HG03097 (cell line): Measurements from ENCODE around the gene NOD1.
"Not testable (repeated sequence)": the region's sequence is repeated elsewhere in the genome, so short reads cannot be mapped to it uniquely, and the experiment has no call there.

Experiments used
- ATAC-seq: cut with Tn5 transposase; IDR thresholded peaks from one replicate; pipeline ENCODE4 v1.9.1; 2021; ENCODE audit not compliant: unreplicated experiment, low FRiP score

NOD1 gene, protein sequence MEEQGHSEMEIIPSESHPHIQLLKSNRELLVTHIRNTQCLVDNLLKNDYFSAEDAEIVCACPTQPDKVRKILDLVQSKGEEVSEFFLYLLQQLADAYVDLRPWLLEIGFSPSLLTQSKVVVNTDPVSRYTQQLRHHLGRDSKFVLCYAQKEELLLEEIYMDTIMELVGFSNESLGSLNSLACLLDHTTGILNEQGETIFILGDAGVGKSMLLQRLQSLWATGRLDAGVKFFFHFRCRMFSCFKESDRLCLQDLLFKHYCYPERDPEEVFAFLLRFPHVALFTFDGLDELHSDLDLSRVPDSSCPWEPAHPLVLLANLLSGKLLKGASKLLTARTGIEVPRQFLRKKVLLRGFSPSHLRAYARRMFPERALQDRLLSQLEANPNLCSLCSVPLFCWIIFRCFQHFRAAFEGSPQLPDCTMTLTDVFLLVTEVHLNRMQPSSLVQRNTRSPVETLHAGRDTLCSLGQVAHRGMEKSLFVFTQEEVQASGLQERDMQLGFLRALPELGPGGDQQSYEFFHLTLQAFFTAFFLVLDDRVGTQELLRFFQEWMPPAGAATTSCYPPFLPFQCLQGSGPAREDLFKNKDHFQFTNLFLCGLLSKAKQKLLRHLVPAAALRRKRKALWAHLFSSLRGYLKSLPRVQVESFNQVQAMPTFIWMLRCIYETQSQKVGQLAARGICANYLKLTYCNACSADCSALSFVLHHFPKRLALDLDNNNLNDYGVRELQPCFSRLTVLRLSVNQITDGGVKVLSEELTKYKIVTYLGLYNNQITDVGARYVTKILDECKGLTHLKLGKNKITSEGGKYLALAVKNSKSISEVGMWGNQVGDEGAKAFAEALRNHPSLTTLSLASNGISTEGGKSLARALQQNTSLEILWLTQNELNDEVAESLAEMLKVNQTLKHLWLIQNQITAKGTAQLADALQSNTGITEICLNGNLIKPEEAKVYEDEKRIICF

DNA sequence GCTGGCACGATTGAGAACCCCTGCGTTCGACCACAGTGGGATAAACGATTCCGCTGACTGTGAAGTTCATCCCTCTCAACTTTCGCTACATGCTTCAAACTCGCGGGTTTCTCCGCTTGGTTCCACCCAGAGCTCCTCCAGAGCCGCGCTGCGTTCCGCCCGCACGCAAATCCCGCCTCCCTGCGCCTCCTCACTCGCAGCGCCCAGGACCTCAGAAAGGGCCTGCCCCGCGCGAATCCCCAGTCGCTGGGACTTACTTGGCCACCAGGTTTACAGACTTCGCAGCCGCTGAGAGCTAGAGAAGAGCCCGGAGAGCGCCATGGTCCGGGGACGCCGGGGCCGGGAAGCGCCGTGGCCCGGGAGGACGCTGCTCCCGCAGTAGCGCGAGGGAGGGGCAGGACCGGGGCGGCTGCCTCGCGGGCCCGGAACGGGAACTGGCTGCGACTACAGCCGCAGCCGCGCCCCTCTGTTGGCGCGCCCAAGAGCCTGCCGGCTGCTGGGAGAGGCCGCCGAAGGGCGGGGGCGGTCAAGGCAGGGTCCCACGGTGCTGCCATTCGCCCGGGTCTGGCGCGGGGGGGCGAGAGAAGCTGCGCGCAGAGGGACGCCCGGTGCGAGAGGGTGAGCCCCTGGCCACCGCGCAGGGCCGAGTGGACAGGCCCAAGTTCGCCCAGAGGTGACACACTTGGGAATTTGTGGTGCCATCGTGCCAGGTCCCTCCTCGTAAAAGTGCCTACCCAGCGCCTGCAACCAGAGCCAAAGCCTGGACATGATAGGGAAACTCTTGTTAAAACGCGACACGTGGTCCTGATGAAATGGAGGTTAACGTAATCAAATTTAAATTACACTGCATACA lies at the start of gene NOD1:
Gene NOD1, minus strand, starts transcription at position 436 of the 853 bp plus-strand sequence. CDS start 21,863 bp downstream, outside the sequence.
- ATAC-seq = peak; percentile 94

DNA sequence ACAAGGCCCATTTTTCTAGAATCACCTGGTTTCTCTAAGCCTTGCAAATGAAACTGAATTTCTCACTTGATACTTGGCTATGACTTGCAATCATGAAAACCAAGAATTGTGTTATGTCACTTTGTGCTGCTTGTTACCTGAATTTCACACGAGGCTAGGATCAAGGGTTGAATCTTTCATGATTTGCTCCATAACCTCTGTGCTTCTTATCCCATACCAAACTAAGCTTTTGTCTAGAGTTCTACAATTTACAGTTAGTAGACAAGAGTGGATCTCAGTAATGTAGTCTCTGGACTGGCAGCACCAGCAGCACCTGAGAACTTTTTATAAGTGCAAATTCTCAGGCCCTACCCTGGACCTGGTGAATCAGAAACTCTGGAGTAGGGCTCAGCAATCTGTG lies 48.7 kb upstream of the NOD1 start:
- not testable (repeated sequence) for ATAC-seq

DNA sequence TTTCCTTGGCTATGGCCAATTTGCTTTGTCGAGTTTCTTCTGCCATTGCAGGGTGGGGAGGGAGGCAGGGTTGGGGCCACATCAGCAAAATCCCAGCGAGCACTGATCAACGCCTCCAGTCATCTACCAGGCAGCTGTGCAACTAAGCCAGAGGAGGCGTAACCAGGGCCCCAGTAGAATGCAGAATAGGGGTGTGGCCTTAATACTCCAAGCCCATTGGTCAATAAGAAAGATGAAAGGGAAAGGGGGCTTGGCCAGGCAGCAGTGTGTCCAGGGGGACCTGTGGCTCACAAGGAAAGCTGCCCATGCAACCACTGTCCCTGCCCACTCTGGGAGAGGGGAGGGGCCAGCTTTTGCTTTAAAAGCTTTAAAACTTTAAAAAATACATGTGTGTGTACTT lies 47.6 kb upstream of the NOD1 start:
- no peak for ATAC-seq

DNA sequence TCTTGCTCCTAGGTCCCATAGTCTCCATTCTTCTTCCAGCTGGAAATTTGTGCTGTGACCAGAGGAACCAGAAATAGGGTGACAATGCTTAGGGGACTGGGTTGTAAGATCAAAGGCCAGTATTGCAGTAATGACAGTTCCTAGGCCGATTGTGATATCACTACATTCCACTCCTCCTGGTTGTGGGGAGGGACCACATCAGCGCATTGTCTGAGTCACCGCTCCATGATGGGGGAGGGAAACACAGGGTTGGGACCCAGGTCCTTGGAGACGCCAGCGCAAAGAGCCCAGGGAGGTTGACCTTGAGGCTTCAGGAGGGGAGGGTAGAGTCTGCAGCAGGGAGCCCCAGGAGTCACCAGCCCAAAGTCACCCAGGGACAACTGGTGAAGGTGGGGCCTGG lies 46.8 kb upstream of the NOD1 start:
- no peak for ATAC-seq

DNA sequence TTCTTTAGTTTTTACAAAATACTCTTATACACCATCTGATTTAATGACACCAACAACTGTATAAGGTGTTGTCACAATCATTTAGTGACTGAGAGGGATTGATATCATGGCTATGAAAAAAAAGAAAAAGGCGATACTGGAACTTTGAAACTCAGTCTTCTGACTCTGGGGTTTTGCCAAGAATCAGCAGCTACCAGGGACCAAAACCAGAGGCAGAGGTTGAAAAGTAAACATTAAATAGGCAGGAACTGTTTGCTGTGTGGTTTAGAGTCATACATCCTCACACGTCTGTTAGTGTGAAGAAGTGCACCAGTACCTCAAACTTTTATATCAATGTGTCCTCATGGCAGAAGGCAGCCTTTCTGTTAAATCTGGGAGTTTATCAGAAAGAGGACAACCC lies 46.0 kb upstream of the NOD1 start:
- no peak for ATAC-seq

DNA sequence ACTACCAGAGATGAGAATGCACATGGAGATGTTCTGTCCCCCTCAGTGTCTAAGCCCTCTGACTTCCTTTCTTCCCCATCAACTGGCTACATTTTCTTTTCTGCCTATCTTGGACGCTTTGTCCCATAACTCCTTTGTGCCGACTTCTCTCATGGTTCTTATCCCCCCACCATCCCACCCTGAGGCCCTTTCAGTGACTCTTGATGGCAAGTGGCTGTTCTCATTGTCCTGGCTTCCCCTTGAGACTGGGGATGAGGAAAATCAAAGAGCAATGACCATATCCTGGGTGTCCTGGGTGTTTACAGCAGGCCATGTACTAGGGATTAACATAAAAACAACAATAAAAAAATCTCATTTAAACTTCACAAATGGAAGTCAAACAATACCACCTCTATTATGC lies 44.9 kb upstream of the NOD1 start:
- ATAC-seq = no peak

DNA sequence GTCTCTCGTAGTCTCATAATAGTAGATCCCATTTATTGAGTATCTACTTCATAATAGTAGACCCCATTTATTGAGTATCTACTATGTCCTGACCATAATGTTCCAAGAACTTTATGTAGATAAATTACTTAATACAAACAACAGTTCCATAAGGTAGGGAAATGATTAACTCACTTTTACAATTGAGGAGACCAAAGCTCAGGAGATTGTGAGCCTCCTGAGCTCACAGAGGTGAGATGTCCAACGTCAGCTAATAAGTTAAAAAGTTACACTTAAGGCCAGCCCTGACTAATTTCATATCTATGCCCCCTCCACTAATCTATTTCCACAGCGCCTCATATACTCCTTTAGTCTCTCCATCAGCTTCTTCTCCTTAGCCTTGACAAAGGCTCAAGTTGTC lies 43.6 kb upstream of the NOD1 start:
- ATAC-seq = no peak

DNA sequence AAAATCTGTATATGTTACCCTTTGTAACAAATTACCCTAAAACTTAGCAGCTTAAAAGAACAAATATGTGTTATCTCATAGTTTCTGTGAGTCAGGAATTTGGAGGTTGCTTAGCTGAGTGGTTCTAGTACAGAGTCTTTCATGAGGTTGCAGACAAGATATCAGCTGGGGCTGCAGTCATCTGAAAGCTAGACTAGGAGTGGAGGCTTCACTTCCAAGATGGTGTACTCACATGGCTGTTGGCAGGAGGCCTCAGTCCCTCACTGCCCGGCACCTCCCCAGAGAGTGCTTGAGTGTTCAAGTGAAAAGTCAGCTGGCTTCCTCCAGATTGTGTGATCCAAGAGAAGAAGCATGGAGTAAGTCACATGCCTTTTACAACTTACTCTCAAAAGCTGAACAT lies 42.9 kb upstream of the NOD1 start:
- ATAC-seq = no peak

DNA sequence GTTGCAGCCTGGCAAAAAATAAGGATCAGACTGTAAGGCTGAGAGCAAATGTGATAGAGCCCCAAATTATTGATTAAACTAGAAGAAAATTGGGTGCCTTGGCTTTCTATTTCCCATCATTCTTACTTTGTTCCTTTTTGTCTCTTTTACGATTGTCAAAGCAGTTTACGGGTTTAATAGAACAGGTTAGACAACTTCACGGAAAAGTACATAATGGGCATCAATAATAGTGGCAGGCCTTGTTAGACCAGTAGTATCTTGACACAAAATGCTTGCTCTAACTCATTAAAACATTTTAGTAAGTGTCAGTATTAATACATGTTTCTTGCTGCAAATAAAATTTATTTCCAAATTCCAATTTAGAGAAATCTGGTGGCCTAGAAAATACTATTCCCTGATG lies 40.5 kb upstream of the NOD1 start:
- no peak for ATAC-seq

DNA sequence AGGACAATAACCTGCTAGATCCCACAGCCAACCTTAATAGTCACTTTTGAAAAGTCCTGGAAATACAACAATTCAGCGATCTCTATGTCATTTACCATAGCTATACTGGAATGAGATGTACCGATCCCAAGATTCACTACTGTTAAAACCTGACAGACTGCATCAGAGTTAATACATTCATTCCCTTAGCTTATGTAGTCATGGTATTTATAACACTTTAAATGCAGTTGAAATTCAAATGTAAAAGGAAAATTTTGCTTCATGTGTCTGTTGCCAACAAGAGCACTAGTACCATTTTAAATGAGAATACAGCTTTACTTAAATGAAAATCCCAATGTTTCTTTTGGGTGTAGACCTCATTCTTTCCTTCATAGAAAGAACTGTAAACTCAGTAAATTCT lies 37.2 kb upstream of the NOD1 start:
- no peak for ATAC-seq

DNA sequence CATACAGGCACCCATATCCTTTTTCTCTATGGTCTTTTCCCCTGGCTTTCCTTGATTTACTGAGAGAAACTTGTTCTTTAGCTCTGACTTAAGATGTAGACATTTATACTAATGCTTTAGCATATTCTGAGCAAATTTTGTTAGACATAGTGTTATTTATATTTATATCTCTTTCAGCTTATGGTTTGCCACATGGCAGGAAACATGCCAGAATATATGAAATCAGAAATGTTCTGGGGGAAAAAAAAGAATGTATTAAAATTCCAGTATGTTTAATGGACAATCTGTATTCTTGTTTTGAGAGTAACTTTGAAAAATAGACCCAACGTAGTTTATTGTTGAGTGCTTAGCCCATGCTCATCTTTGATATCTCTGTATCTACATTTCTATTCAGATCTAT lies 36.2 kb upstream of the NOD1 start:
- ATAC-seq = no peak

DNA sequence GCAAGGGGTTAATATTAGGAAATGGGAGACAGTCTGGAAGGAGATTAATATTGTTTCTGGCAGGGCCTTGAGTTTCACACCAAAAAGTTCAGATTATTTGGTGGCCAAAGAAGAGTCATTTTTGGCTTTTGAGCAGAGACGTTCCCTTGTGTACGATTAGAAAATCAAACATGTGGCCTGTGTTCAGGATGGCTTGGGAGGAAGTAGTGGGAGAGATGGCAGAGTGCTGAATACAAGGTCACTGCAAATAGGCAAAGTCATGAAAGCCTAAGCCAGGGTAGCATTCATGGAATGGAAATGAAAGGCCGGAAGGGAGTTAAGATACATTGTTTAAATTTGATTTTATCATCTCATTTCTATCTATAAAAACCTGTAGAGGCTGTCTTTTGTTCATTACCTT lies 35.6 kb upstream of the NOD1 start:
- no peak for ATAC-seq

DNA sequence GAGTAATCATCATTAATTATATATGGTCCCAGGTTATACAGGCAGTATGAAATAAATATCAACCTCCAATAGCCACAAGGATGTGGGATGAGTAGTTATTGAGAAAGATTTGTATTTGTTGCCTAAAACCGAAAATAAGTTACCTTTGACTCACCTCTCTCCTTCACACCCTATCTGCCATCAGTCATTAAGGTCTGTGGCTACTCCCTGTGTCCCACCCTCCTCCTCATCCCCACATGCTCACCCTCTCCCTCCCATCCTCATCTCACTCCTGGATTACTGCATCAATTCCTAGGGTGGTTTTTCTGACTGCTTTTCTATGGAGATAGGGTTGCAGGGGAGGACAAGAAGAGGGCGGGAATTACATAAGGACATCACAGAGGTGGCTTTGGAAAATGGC lies 35.2 kb upstream of the NOD1 start:
- no peak for ATAC-seq

DNA sequence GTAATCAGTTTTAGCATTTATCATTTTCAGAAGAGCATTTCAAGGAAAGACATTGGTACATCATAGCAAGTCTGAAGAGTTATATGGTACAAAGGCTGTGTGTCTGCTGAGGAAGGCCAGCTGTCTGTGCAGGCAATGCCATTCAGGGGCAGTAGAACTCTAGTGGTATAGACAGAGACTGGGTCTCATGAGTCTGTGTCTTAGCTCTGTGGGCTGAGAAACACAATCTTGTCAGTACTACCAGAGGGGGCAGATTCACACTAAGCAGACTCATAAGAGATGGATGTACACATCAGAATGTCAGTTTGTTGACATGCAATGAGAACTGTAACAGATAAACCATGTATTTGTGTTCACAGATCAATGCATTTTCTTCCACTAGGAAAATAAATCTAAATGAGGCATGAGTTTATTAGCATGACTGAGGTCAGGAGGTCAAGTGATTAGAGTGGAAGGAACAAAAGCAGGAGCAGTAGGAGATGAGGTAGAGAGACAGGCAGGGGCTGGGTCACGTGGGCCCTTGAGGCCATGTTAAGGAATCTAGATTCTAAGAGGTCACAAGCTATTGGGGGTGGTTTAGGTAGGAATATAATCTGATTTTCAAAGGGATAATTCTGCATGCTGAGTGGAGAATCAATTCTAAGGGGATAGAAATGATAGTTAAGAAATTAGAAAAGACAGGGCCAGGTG lies 33.5 kb upstream of the NOD1 start:
- no peak for ATAC-seq

DNA sequence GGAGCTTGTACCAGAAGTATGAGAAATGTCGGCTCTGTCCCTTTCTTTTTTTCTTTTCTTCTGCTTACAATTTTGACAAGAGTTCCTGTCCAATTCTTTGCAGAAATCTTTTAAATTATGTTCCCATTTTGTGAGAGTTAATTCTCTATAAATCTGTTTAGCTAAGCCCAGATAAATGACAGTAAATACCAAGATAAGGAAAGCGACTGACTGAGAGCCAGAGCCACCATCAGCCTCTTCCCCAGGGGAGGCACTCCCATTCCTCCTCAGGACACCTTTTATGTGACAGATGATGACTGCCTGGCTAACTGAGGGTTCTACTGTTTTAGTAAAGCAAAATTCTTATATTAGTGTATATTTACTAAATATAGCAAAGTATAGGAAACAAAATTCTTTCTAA lies 32.9 kb upstream of the NOD1 start:
- no peak for ATAC-seq

DNA sequence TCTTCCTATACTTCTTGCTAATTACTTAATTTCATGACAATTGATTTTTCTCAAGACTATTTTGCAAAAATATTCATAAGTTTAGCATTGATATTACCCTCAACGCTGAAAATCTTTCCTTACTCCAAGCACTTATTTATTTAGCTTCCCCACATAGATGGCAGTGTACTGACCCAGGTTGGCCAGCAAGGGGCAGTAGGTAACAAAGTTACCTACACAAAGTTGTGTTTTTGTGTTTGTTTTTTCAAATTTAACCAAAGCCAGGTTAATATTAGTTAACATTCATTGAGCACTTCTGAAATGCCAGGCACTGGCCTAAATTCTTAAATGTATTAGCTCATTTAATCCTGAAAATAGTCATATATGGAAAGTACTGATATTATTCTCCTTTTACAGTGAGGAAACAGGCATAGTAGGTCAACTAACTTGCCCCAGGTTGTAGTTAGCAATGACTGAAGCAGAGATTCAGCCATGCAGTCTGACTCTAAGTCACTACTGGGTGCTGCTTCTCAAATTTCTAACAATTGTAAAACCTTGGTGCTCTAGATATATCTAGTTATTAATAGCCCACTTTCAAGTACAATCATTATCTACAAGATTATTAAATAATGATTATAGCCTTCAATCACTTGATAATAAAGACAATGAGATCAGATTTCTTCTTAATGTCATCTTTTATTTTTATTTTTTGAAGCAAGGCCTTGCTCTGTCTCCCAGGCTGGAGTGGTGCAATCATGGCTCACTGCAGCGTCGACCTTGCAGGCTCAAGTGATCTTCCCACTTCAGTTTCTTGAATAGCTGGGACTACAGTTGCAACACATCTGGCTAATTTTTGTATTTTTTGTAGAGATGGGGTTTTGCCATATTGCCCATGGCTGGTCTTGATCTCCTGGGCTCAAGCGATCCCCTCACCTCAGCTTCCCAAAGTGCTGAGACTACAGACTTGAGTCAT lies 31.8 kb upstream of the NOD1 start:
- no peak for ATAC-seq

DNA sequence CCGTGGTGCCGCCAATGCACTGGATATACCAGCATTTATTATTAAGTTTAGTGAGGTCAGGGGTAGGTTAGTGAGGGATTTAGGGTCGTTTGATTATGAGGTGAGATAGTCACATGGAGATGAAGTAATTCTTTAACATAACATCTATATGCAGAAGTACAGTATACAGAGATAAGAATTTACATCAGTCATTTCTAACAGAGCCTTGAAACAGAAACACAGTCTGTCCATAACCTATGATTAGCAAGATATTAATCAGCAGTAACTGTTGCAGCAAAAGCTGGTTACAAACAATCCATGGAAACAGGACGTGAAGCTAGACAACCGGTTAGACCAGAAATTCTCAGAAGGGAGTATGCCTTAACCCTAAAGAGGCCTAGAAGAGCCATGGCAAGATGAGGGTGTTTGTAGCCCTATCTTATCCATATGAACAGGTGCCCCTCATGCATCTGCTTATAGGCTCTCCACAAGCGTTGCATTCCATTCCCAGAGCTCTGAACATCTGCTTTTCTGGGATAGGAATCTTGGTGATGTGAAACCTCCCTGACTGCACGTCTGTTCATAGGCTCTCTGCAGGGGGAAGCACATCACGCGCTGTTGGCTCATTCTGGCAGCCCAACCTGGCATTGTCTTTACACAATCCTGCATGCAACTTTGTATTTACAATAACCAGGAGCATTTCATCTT lies 30.7 kb upstream of the NOD1 start:
- ATAC-seq = not testable (repeated sequence)

DNA sequence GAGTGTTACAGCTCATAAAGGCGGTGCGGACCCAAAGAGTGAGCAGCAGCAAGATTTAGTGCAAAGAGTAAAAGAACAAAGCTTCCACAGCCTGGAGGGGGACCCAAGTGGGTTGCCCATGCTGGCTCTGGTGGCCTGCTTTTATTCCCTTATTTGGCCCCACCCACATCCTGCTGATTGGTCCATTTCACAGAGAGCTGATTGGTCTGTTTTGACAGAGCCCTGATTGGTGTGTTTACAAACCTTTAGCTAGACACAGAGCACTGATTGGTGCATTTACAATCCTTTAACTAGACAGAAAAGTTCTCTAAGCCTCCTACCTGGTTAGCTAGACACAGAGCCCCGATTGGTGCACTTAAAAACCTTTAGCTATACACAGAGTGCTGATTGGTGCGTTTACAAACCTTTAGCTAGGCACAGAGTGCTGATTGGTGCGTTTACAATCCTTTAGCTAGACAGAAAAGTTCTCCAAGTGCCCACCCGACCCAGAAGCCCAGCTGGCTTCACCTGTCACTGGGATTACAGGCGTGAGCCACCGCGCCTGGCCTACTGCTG lies 28.8 kb upstream of the NOD1 start:
- not testable (repeated sequence) for ATAC-seq
